K562 (cell line): ENCODE results near the gene SCAANT1. TPM values are rescaled to one million over a fixed set of nuclear protein-coding genes. Genes with fewer than 3 reads are reported as not detected.
A peak's percentile ranks its signal among the peaks of the same experiment; 100 is the strongest.

Experiments
- CEBPB ChIP-seq: fragments of 450-650 bp; IDR thresholded peaks from 2 replicates; pipeline ENCODE4 v1.6.1; 2016; ENCODE audit warnings: missing genetic modification characterization, missing compliant biosample characterization
- EGR1 ChIP-seq: fragments of 450-650 bp; conservative IDR thresholded peaks from 2 replicates; pipeline ENCODE4 v1.6.1; 2017; ENCODE audit warnings: mild to moderate bottlenecking
- HDAC6 ChIP-seq: IDR thresholded peaks from 2 replicates; pipeline ENCODE4 v1.6.1; 2012; ENCODE audit warnings: low read depth, mild to moderate bottlenecking, control low read depth, inconsistent platforms, low read length, moderate library complexity
- MAZ ChIP-seq, 2 experiments: fragments of 450-650 bp in 1 of 2; sonication (generic) in 1 of 2; formaldehyde crosslinking; IDR thresholded peaks in 1 of 2; conservative IDR thresholded peaks in 1 of 2; 2 replicates each; pipeline versions ENCODE4 v1.4.0 to v1.5.0; 2020; ENCODE audit warnings: mild to moderate bottlenecking in 1 of 2, missing genetic modification reagents in 1 of 2
- MTA2 ChIP-seq: fragments of 450-650 bp; IDR thresholded peaks from 2 replicates; pipeline ENCODE4 v1.6.1; 2016; ENCODE audit warnings: low read depth
- NBN ChIP-seq: fragments of 450-650 bp; IDR thresholded peaks from 2 replicates; pipeline ENCODE4 v1.6.1; 2016; ENCODE audit warnings: low read depth, mild to moderate bottlenecking
- NRF1 ChIP-seq, 2 experiments: fragments of 450-650 bp; IDR thresholded peaks in 1 of 2; conservative IDR thresholded peaks in 1 of 2; 2 replicates each; pipeline ENCODE4 v1.6.1; 2014; ENCODE audit warnings: mild to moderate bottlenecking in 2 of 2
- POLR2A ChIP-seq: fragments of 450-650 bp; conservative IDR thresholded peaks from 2 replicates; pipeline ENCODE4 v1.6.1; 2016
- RBBP5 ChIP-seq: fragments of 200-600 bp; sonication (generic); IDR thresholded peaks from 2 replicates; pipeline ENCODE4 v1.6.1; 2012; ENCODE audit warnings: borderline replicate concordance, mild to moderate bottlenecking, low read length, control low read depth, inconsistent platforms; ENCODE audit not compliant: insufficient read depth, poor library complexity, severe bottlenecking
- SREBF2 ChIP-seq: sonication (generic); formaldehyde crosslinking; IDR thresholded peaks from 2 replicates; pipeline ENCODE4 v1.4.0; 2020; ENCODE audit warnings: mild to moderate bottlenecking, missing genetic modification reagents
- YY1 ChIP-seq, 3 experiments: IDR thresholded peaks; 2 replicates each; pipeline ENCODE4 v1.6.1; 2011; ENCODE audit warnings: low read length in 2 of 3, mild to moderate bottlenecking in 2 of 3, moderate library complexity in 2 of 3, borderline replicate concordance in 1 of 3, control low read depth in 1 of 3, low read depth in 1 of 3; ENCODE audit not compliant: insufficient read depth in 3 of 3, insufficient replicate concordance in 2 of 3, control insufficient read depth in 1 of 3, insufficient read length in 1 of 3; ENCODE audit errors: extremely low read depth in 1 of 3
- ZBTB7A ChIP-seq: IDR thresholded peaks from 2 replicates; pipeline ENCODE4 v1.6.1; 2011; ENCODE audit warnings: low read depth, mild to moderate bottlenecking, low read length, moderate library complexity, borderline replicate concordance; ENCODE audit not compliant: control insufficient read depth
- ZNF134 ChIP-seq: fragments of 250-450 bp; sonication (Bioruptor Pico); conservative IDR thresholded peaks from 2 replicates; pipeline ENCODE4 v1.4.0; 2020
- ZNF41 ChIP-seq: fragments of 250-450 bp; sonication (Bioruptor Pico); conservative IDR thresholded peaks from 2 replicates; pipeline ENCODE4 v1.4.0; 2020; ENCODE audit warnings: mild to moderate bottlenecking
- polyA plus RNA-seq, 8 experiments: library from polyadenylated mRNA; depleted of rRNA in 4 of 8; stranded (reverse) in 5 of 8; unstranded in 3 of 8; fragments of >200 nt; fragmentation: Nextera tagmentation in 2 of 8; fragmentation: Illumina TruSeq in 1 of 8; extraction: Ambion mirVana in 2 of 8; extraction: Trizol in 1 of 8; gene quantifications; 2 replicates each; pipeline versions ENCODE4 v1.2.1 to v1.2.3, GENCODE V29; 2011 to 2014; ENCODE audit warnings: inconsistent platforms in 1 of 8, missing spikeins in 1 of 8
- total RNA-seq, 7 experiments: library from RNA; depleted of rRNA in 6 of 7; stranded (reverse); fragments of >200 nt in 6 of 7; fragmentation: Illumina TruSeq in 2 of 7; extraction: Trizol in 2 of 7; gene quantifications; 2 replicates each; pipeline versions ENCODE4 v1.2.1 to v1.2.3, GENCODE V29; 2011 to 2021; ENCODE audit warnings: low replicate concordance in 1 of 7
- TF ChIP-seq, protein P1 (sequence below): IDR thresholded peaks from 2 replicates; pipeline ENCODE4 v1.6.1; 2011; ENCODE audit warnings: borderline replicate concordance, low read depth, mild to moderate bottlenecking, moderate library complexity, low read length; ENCODE audit not compliant: insufficient read depth, poor library complexity, severe bottlenecking
- TF ChIP-seq, protein P2 (sequence below): fragments of 200-800 bp; sonication (Bioruptor generic); IDR thresholded peaks from 2 replicates; pipeline ENCODE4 v1.6.1; 2017; ENCODE audit warnings: missing genetic modification characterization, missing compliant biosample characterization
- TF ChIP-seq, protein P3 (sequence below): sonication (generic); formaldehyde crosslinking; IDR thresholded peaks from 2 replicates; pipeline ENCODE4 v1.8.1; 2023; ENCODE audit warnings: mild to moderate bottlenecking, missing genetic modification reagents

Gene SCAANT1
- total and polyA plus RNA-seq, 9 of the 15 experiments (the other 6 are each of a cell fraction or from before 2014, with no cell fraction given) = not detected

DNA sequence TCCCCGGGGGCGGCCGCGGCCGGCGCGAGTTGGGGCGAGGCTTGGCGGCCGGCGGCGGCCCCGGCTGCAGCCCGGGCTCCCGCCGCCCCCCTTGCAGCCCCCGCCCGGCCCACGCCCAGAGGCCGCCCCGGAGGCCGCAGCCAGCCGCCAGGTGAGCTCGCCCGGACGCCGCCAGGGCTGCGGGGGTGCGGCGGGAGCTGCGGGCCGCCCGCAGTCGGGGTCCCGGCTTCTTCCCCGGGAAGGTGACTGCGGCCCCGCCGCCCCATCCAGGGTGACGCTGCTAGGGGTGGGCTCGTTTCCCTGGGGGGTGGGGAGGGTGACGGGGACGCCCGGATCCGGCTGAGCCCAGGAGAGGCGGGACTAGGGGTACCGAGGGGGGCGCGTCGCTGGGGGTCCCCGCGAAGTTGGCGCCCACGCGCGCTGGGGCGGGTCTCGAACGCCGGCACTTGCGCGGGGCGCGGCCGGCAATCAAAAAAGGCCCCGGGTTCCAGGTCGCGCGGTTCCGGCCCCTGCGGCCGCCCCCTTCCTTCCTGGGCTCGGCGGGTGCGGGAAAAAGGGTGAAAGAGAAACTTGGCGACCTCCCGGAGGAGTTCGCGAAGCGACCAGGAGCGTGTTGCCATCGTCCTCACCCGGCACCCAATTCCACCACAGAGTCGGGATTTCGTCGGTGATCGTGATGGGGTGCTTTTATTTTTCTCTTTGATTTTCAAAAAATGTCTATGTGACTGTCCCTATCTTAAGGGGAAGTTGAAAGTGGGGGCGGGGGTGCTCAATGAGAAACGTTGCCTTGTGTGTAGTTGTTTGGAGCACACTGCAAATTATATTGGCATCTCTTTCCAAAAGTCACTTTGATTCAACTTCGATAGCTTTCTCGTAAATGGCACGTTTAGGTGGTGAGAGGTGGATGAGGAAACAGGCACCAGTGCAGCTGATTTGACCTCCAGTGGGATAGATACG is 47.9 kb downstream of the SCAANT1 start (continued):
- TF ChIP-seq NRF1 (conservative IDR thresholded peaks at IDR 0.05 in 1 of 2, IDR thresholded peaks at IDR 0.05 in 1 of 2) = 0 out of 4 replicates have a peak, but pooled peaks have one; percentile 22 to 36
- 0 out of 4 replicates have a peak, but pooled peaks of 1 of the 2 experiments have one; percentile 19 for TF ChIP-seq MAZ (CRISPR knock-in tag; conservative IDR thresholded peaks at IDR 0.05 in 1 of 2, IDR thresholded peaks at IDR 0.05 in 1 of 2)
- TF ChIP-seq EGR1 = peak; percentile 47
- no peak for TF ChIP-seq CEBPB (tag)
- no peak for TF ChIP-seq HDAC6
- TF ChIP-seq, protein P1, sequence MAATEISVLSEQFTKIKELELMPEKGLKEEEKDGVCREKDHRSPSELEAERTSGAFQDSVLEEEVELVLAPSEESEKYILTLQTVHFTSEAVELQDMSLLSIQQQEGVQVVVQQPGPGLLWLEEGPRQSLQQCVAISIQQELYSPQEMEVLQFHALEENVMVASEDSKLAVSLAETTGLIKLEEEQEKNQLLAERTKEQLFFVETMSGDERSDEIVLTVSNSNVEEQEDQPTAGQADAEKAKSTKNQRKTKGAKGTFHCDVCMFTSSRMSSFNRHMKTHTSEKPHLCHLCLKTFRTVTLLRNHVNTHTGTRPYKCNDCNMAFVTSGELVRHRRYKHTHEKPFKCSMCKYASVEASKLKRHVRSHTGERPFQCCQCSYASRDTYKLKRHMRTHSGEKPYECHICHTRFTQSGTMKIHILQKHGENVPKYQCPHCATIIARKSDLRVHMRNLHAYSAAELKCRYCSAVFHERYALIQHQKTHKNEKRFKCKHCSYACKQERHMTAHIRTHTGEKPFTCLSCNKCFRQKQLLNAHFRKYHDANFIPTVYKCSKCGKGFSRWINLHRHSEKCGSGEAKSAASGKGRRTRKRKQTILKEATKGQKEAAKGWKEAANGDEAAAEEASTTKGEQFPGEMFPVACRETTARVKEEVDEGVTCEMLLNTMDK = peak; percentile 3
- TF ChIP-seq YY1 (IDR thresholded peaks at IDR 0.05; ENCODE audit: borderline replicate concordance in 1 of 3, control insufficient read depth in 1 of 3, extremely low read depth in 1 of 3, insufficient read depth in 3 of 3, insufficient read length in 1 of 3, insufficient replicate concordance in 2 of 3, low read depth in 1 of 3, low read length in 2 of 3) = peak in 1 of 3 experiments; percentile 14
- no peak for TF ChIP-seq MTA2
- no peak for TF ChIP-seq ZNF41
- 0 out of 2 replicates have a peak, but pooled peaks have one; percentile 29 for TF ChIP-seq POLR2A
- peak; percentile 51; the same call in 1 of the 2 replicates for TF ChIP-seq ZBTB7A
- TF ChIP-seq SREBF2 = no peak
- TF ChIP-seq RBBP5 = peak; percentile 56
- TF ChIP-seq, protein P2, sequence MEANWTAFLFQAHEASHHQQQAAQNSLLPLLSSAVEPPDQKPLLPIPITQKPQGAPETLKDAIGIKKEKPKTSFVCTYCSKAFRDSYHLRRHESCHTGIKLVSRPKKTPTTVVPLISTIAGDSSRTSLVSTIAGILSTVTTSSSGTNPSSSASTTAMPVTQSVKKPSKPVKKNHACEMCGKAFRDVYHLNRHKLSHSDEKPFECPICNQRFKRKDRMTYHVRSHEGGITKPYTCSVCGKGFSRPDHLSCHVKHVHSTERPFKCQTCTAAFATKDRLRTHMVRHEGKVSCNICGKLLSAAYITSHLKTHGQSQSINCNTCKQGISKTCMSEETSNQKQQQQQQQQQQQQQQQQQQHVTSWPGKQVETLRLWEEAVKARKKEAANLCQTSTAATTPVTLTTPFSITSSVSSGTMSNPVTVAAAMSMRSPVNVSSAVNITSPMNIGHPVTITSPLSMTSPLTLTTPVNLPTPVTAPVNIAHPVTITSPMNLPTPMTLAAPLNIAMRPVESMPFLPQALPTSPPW (CRISPR knock-in tag) = peak; percentile 88
- TF ChIP-seq, protein P3, sequence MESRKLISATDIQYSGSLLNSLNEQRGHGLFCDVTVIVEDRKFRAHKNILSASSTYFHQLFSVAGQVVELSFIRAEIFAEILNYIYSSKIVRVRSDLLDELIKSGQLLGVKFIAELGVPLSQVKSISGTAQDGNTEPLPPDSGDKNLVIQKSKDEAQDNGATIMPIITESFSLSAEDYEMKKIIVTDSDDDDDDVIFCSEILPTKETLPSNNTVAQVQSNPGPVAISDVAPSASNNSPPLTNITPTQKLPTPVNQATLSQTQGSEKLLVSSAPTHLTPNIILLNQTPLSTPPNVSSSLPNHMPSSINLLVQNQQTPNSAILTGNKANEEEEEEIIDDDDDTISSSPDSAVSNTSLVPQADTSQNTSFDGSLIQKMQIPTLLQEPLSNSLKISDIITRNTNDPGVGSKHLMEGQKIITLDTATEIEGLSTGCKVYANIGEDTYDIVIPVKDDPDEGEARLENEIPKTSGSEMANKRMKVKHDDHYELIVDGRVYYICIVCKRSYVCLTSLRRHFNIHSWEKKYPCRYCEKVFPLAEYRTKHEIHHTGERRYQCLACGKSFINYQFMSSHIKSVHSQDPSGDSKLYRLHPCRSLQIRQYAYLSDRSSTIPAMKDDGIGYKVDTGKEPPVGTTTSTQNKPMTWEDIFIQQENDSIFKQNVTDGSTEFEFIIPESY (CRISPR knock-in tag) = no peak
- TF ChIP-seq NBN = no peak
- no peak for TF ChIP-seq ZNF134 (CRISPR knock-in tag)
